ENCODE measurements around the gene KLK8. TPM values are rescaled to one million over a fixed set of nuclear protein-coding genes. Genes with fewer than 3 reads are reported as not detected.

KLK8 gene
- total RNA-seq, 1 donor from 2014 or later = not detected

DNA sequence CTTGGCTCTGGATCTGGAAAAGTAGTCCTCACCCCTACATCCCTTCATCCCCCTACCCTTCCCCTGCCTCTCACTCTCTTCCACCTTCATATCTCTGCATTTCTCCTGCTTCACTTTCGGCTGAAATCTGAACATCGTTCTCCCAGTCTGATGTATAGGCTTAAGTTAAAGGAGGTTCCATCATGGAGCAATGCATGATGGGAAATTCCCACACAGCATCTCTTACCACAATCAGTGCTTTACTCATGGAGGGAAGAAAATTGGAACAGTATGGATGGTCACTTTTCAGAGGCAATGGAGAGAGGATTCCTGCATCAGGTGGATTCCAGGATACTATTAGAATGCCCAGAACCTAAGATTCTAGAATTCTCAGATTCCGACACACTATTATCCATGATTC, 6.1 kb upstream of the KLK8 start:
- H3K27ac Mint-ChIP-seq (ENCODE audit: unreplicated experiment) = no peak overlapping the region
- H3K27me3 Mint-ChIP-seq (ENCODE audit: unreplicated experiment) = peaks cover 4% of the 10 kb centered on the region
- H3K36me3 Mint-ChIP-seq (ENCODE audit: low read depth, unreplicated experiment) = no peaks in the 10 kb centered on the region
- no peak overlapping the region for H3K4me3 Mint-ChIP-seq (ENCODE audit: unreplicated experiment)
- H3K4me1 Mint-ChIP-seq (ENCODE audit: unreplicated experiment) = no peaks in the 10 kb centered on the region
- no peaks in the 10 kb centered on the region for H3K9me3 Mint-ChIP-seq (ENCODE audit: unreplicated experiment)
- DNase-seq (ENCODE audit: low spot score) = no peak
- TF ChIP-seq, protein P1, sequence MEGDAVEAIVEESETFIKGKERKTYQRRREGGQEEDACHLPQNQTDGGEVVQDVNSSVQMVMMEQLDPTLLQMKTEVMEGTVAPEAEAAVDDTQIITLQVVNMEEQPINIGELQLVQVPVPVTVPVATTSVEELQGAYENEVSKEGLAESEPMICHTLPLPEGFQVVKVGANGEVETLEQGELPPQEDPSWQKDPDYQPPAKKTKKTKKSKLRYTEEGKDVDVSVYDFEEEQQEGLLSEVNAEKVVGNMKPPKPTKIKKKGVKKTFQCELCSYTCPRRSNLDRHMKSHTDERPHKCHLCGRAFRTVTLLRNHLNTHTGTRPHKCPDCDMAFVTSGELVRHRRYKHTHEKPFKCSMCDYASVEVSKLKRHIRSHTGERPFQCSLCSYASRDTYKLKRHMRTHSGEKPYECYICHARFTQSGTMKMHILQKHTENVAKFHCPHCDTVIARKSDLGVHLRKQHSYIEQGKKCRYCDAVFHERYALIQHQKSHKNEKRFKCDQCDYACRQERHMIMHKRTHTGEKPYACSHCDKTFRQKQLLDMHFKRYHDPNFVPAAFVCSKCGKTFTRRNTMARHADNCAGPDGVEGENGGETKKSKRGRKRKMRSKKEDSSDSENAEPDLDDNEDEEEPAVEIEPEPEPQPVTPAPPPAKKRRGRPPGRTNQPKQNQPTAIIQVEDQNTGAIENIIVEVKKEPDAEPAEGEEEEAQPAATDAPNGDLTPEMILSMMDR (IDR thresholded peaks at IDR 0.05; ENCODE audit: unreplicated experiment) = no peak

GRCh38 chr19:51006406-51006805, 5.0 kb upstream of the KLK8 start:
- no peak overlapping the region for H3K27ac Mint-ChIP-seq (ENCODE audit: unreplicated experiment)
- H3K27me3 Mint-ChIP-seq (ENCODE audit: unreplicated experiment) = peaks cover 4% of the 10 kb centered on the region
- TF ChIP-seq, protein P1 (IDR thresholded peaks at IDR 0.05; ENCODE audit: unreplicated experiment) = no peak
- H3K4me3 Mint-ChIP-seq (ENCODE audit: unreplicated experiment) = no peak overlapping the region
- H3K9me3 Mint-ChIP-seq (ENCODE audit: unreplicated experiment) = no peaks in the 10 kb centered on the region
- no peaks in the 10 kb centered on the region for H3K36me3 Mint-ChIP-seq (ENCODE audit: low read depth, unreplicated experiment)
- no peaks in the 10 kb centered on the region for H3K4me1 Mint-ChIP-seq (ENCODE audit: unreplicated experiment)
- DNase-seq (ENCODE audit: low spot score) = no peak

GRCh38 chr19:51005248-51005647, 3.8 kb upstream of the KLK8 start:
- Mint-ChIP-seq H3K36me3 (ENCODE audit: low read depth, unreplicated experiment) (no peaks in the 10 kb centered on the region), H3K4me3 (ENCODE audit: unreplicated experiment) (no peak overlapping the region), H3K27me3 (ENCODE audit: unreplicated experiment) (peaks cover 10% of the 10 kb centered on the region), H3K9me3 (ENCODE audit: unreplicated experiment) (no peaks in the 10 kb centered on the region), H3K27ac (ENCODE audit: unreplicated experiment) (no peak overlapping the region), H3K4me1 (ENCODE audit: unreplicated experiment) (no peaks in the 10 kb centered on the region)
- TF ChIP-seq, protein P1 (IDR thresholded peaks at IDR 0.05; ENCODE audit: unreplicated experiment) = no peak
- DNase-seq (ENCODE audit: low spot score) = no peak

DNA sequence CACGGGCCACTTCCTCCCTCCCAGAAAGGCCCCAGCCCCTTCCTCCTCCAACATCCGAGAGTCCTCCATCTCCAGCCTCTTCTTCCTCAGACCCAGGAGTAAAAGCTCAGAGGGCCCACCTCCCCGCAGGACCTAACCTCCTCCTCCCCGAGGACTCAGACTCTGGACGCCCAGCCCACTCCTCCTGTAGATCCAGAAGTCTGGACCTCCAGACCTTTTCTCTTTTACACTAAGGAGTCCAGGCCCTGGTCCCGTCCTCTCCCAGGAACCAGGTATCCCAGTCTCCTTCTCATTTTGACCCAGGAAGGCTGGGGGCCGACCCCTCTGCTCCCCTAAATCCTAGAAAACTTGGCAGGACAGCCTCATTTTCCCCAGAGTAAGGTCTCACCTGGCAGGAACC, 1.9 kb upstream of the KLK8 start:
- H3K4me1 Mint-ChIP-seq (ENCODE audit: unreplicated experiment) = no peaks in the 10 kb centered on the region
- H3K27me3 Mint-ChIP-seq (ENCODE audit: unreplicated experiment) = peaks cover 11% of the 10 kb centered on the region
- H3K36me3 Mint-ChIP-seq (ENCODE audit: low read depth, unreplicated experiment) = no peaks in the 10 kb centered on the region
- TF ChIP-seq, protein P1 (IDR thresholded peaks at IDR 0.05; ENCODE audit: unreplicated experiment) = no peak
- DNase-seq (ENCODE audit: low spot score) = no peak
- no peaks in the 10 kb centered on the region for H3K9me3 Mint-ChIP-seq (ENCODE audit: unreplicated experiment)
- no peak overlapping the region for H3K27ac Mint-ChIP-seq (ENCODE audit: unreplicated experiment)
- no peak overlapping the region for H3K4me3 Mint-ChIP-seq (ENCODE audit: unreplicated experiment)

DNA sequence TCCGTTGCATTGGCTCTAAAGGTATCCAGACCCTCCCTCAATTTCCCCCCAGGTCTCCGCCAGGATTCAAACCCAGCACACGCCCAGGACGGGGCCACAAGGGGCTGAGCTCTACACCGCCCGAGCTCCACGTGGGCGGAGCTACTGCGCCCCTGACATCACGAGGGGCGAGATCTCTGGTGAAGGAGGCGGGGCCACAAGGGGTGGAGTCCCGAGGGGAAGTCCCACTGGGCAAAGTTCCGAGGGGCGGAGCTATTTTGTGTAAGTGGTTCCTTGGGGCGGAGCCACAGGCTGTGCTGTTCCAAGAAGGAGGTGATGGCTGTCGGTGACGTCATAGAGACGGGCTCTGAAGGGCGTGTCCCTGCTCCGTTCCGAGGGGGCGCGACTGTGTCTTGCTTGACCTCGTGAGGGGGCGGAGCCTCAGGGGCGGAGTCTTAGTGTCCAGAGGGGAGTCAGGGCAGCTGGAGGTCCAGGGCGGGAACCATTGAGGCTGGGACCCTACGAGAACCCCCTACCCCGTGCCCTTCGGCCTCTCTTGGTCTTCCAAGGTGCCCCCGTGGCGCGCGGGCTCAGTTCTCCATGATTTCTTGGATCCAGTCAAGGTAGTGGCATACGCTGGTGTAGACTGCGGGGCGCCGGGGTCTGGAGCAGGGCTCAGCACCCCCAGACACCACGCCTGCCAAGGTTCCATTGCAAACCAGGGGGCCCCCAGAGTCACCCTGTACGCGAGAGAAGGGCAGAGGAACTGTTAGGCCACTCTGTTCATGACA, 1.3 kb upstream of the KLK8 start:
- Mint-ChIP-seq H3K27me3 (ENCODE audit: unreplicated experiment) (peaks cover 12% of the 10 kb centered on the region), H3K36me3 (ENCODE audit: low read depth, unreplicated experiment) (no peaks in the 10 kb centered on the region), H3K4me1 (ENCODE audit: unreplicated experiment) (no peaks in the 10 kb centered on the region), H3K9me3 (ENCODE audit: unreplicated experiment) (no peaks in the 10 kb centered on the region), H3K27ac (ENCODE audit: unreplicated experiment) (no peak overlapping the region), H3K4me3 (ENCODE audit: unreplicated experiment) (no peak overlapping the region)
- no peak for DNase-seq (ENCODE audit: low spot score)
- TF ChIP-seq, protein P1 (IDR thresholded peaks at IDR 0.05; ENCODE audit: unreplicated experiment) = no peak
